Fibroblast of peridontal ligament (primary cell): ENCODE data around the gene RILPL2.
"Not testable (repeated sequence)": the region's sequence is repeated elsewhere in the genome, so short reads cannot be mapped to it uniquely, and the experiment has no call there.

Experiments
- DNase-seq: peaks from one replicate; pipeline ENCODE4 v3.0.0-alpha.2; 2010; ENCODE audit errors: extremely low read depth

The RILPL2 gene

DNA sequence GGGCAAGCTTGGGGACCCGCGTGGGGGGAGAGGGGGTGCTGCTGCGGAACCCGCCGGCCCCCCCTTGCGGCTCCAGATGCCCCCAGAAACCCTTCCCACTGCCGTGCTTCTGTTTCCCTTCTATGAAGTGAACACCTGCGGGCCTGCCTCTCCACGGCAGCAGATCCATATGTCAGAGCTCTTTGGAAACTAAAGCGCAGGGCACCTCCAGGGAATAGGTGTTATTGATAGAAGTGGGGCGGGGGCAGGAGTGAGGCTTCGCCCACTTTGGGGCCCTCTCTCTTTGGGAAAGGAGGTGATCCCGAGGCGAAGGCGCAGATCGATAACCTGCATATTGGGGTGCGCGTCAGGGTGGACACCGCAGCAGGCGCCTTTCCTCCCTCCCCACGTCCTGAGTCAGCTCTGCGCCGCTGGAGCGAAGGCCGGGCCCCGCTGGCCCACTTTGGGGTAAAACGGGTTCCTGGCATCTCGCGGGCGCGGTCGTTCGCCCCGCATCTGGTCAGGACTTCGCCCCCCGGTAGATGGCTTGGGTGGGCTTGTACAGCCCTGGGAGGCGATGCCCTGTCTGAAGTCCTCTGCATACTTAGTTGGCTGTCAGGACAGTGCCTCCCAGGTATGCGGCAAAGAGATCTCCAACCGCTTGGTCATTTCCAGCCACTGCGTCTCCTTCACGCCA, 52.0 kb downstream of the RILPL2 start:
- DNase-seq = no peak

GRCh38 chr12:123382684-123383083, 53.8 kb downstream of the RILPL2 start:
- DNase-seq = no peak

DNA sequence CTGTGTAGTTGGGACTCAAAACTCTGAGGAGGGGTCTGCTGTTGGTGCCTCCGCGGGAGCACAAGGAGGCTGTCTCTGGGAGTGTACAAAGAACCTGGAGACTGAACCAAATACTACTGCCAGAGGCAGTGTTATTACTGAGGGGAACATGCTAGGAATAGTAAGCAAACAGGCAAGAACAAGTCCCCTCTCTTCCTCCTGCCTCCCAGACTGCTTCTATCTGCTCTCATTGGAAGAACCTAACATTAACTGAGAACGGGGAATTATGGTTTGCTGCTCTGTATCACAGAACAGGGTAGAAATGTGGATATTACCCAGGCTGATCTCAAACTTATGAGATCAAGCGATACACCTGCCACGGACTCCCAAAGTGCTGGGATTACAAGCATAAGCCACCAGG, 57.1 kb downstream of the RILPL2 start:
- DNase-seq = no peak

- not testable (repeated sequence) for DNase-seq
Observed at GRCh38 chr12:123372415-123372814, 64.1 kb downstream of the RILPL2 start.

DNA sequence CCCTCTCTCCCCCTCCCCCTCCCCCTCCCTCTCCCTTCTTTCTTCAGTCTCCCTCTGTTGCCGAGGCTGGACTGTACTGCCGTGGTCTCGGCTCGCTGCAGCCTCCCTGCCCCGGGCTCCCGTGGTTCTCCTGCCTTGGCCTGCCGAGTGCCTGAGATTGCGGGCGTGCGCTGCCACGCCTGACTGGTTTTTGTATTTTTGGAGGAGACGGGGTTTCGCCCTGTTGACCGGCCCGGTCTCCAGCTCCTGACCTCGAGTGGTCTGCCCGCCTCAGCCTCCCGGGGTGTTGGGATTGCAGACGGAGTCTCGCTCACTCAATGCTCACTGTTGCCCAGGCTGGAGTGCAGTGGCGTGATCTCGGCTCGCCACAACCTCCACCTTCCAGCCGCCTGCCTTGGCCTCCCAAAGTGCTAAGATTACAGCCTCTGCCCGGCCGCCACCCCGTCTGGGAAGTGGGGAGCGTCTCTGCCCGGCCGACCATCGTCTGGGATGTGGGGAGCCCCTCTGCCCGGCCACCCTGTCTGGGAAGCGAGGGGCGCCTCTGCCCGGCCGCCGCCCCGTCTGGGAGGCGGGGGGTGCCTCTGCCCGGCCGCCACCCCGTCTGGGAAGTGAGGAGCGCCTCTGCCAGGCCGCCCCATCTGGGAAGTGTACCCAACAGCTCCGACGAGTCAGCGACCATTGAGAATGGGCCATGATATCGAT, 64.7 kb downstream of the RILPL2 start:
- DNase-seq = not testable (repeated sequence)

- no peak for DNase-seq
Observed at GRCh38 chr12:123369229-123369628, 67.3 kb downstream of the RILPL2 start.

- not testable (repeated sequence) for DNase-seq
Observed at GRCh38 chr12:123368431-123368830, 68.1 kb downstream of the RILPL2 start.

- peak; percentile 41 for DNase-seq
Observed at GRCh38 chr12:123367511-123367910, 69.0 kb downstream of the RILPL2 start.
